T-helper 1 cell treated with Interleukin-12 subunit alpha and Interleukin-12 subunit beta and Interleukin-4 antibody, amounts not matched to agents 30 ng/mL and 1 ng/mL, for 36 hours (primary cell): Measurements from ENCODE around the gene JAK3. TPM values are rescaled to one million over a fixed set of nuclear protein-coding genes. Genes with fewer than 3 reads are reported as not detected.

Source experiments
- intact Hi-C: fragments of 100-400 bp; cut with micrococcal nuclease; formaldehyde crosslinking; loops from one replicate; pipeline ENCODE4 v1.15.1; 2024
- total RNA-seq: library from RNA; stranded (reverse); gene quantifications from 2 replicates; pipeline ENCODE4 v1.2.3, GENCODE V29; 2022

JAK3 gene
- total RNA-seq, 1 donor from 2014 or later, result 336 TPM

GRCh38 chr19:17866312-17866963, 18.7 kb upstream of the JAK3 start:
- intact Hi-C loops, result no loop called here

- intact Hi-C loops, result no loop called here
Observed at GRCh38 chr19:17865364-17866311, 17.9 kb upstream of the JAK3 start.

- intact Hi-C loops, result no loop called here
Observed at GRCh38 chr19:17863520-17864182, 15.9 kb upstream of the JAK3 start.

- intact Hi-C loops, result no loop called here
Observed at GRCh38 chr19:17862711-17863519, 15.1 kb upstream of the JAK3 start.

GRCh38 chr19:17861542-17862402, 14.0 kb upstream of the JAK3 start:
- intact Hi-C loops, result no loop called here

GRCh38 chr19:17860993-17861360, 13.2 kb upstream of the JAK3 start:
- intact Hi-C loops, result no loop called here

- intact Hi-C loops, result no loop called here
Observed at GRCh38 chr19:17860331-17860992, 12.7 kb upstream of the JAK3 start.

- intact Hi-C loops, result loop anchor here (1.0 to 10.0 kb wide), 8 partner anchors 9 to 525 kb away; partner anchors contain the start of genes ANO8, GTPBP3, PIK3R2 and SLC27A1
Observed at GRCh38 chr19:17859533-17860330, 11.9 kb upstream of the JAK3 start, which contains the start of gene RPL18A. Gene RPL18A, plus strand, starts transcription at chr19:17859910. Its CDS starts 47 bp downstream, at chr19:17859957.

- intact Hi-C loops, result loop anchor here (1.0 to 10.0 kb wide), 11 partner anchors 13 to 521 kb away; partner anchors contain the start of genes ANO8, COLGALT1, GTPBP3 and PIK3R2
Observed at GRCh38 chr19:17855280-17856152, 7.7 kb upstream of the JAK3 start.

- intact Hi-C loops, result loop anchor here (10.0 kb wide), 2 partner anchors 301 to 519 kb away; partner anchors contain the start of genes ANO8, GTPBP3 and PIK3R2
Observed at GRCh38 chr19:17854061-17854460, 6.3 kb upstream of the JAK3 start.

- intact Hi-C loops, result loop anchor here (2.0 kb wide), 1 partner anchor 152 kb away; no protein-coding TSS in a partner anchor
Observed at GRCh38 chr19:17848595-17849292, 962 bp upstream of the JAK3 start.

- intact Hi-C loops, result no loop called here
Observed at GRCh38 chr19:17846146-17846545, 1.6 kb downstream of the JAK3 start.

- intact Hi-C loops, result no loop called here
Observed at GRCh38 chr19:17843908-17844490, 3.8 kb downstream of the JAK3 start.

- intact Hi-C loops, result no loop called here
Observed at GRCh38 chr19:17843292-17843827, 4.4 kb downstream of the JAK3 start.

GRCh38 chr19:17842663-17843291, 5.0 kb downstream of the JAK3 start:
- intact Hi-C loops, result loop anchor here (1.0 kb wide), 2 partner anchors 12 to 13 kb away; no protein-coding TSS in a partner anchor
